Neural progenitor cell (in vitro differentiated cells): ENCODE results near the gene TRANK1. TPM values are rescaled to one million over a fixed set of nuclear protein-coding genes. Genes with fewer than 3 reads are reported as not detected.
A peak's percentile ranks its signal among the peaks of the same experiment; 100 is the strongest.

Experiments used
- DNase-seq: peaks from one replicate; pipeline ENCODE4 v3.0.0-alpha.2; 2016; ENCODE audit warnings: low spot score
- H2AFZ ChIP-seq: fragments of 200-600 bp; sonication (generic); replicated peaks from 2 replicates; pipeline ENCODE4 v1.6.1; 2016; ENCODE audit warnings: antibody characterized with exemption
- H3F3A ChIP-seq: fragments of 200-600 bp; sonication (generic); 2 replicates; pipeline ENCODE4 v1.6.1; 2016; ENCODE audit warnings: antibody characterized with exemption, low read depth
- H3K27ac ChIP-seq: fragments of 200-600 bp; sonication (generic); 2 replicates; pipeline ENCODE4 v1.5.1; 2016; ENCODE audit warnings: mild to moderate bottlenecking
- H3K27me3 ChIP-seq: fragments of 200-600 bp; sonication (generic); 2 replicates; pipeline ENCODE4 v1.6.1; 2016; ENCODE audit warnings: mild to moderate bottlenecking, moderate library complexity
- H3K36me3 ChIP-seq: fragments of 200-600 bp; sonication (generic); 2 replicates; pipeline ENCODE4 v1.5.1; 2016
- H3K4me1 ChIP-seq: fragments of 200-600 bp; sonication (generic); 2 replicates; pipeline ENCODE4 v1.6.1; 2016; ENCODE audit warnings: mixed run types
- H3K4me2 ChIP-seq: fragments of 200-600 bp; sonication (generic); 2 replicates; pipeline ENCODE4 v1.6.1; 2016
- H3K4me3 ChIP-seq: fragments of 200-600 bp; sonication (generic); 2 replicates; pipeline ENCODE4 v1.5.1; 2016
- H3K79me2 ChIP-seq: fragments of 200-600 bp; sonication (generic); 2 replicates; pipeline ENCODE4 v1.6.1; 2016; ENCODE audit warnings: low read depth
- H3K9ac ChIP-seq: fragments of 200-600 bp; sonication (generic); 2 replicates; pipeline ENCODE4 v1.6.1; 2016
- H3K9me3 ChIP-seq: fragments of 200-600 bp; sonication (generic); 2 replicates; pipeline ENCODE4 v1.5.1; 2016; ENCODE audit warnings: low read depth
- H4K20me1 ChIP-seq: fragments of 200-600 bp; sonication (generic); 2 replicates; pipeline ENCODE4 v1.6.1; 2016; ENCODE audit warnings: low read depth
- H3K27ac Mint-ChIP-seq: 3 replicates; pipeline ENCODE4 v1.8.0; 2021; ENCODE audit warnings: mixed read lengths
- H3K27me3 Mint-ChIP-seq: 2 replicates; pipeline ENCODE4 v1.8.0; 2022; ENCODE audit warnings: low read depth, mild to moderate bottlenecking, inconsistent platforms, moderate library complexity, mixed read lengths; ENCODE audit not compliant: insufficient read depth
- H3K36me3 Mint-ChIP-seq: 3 replicates; pipeline ENCODE4 v1.8.0; 2021; ENCODE audit warnings: mixed read lengths
- H3K4me1 Mint-ChIP-seq: 3 replicates; pipeline ENCODE4 v1.8.0; 2021; ENCODE audit warnings: mixed read lengths
- H3K4me3 Mint-ChIP-seq: 3 replicates; pipeline ENCODE4 v1.8.0; 2021; ENCODE audit warnings: mild to moderate bottlenecking, moderate library complexity, mixed read lengths
- H3K9me3 Mint-ChIP-seq: 3 replicates; pipeline ENCODE4 v1.8.0; 2020; ENCODE audit warnings: mixed read lengths
- CTCF ChIP-seq: fragments of 200-600 bp; sonication (generic); IDR thresholded peaks from 2 replicates; pipeline ENCODE4 v1.5.1; 2017; ENCODE audit warnings: antibody characterized with exemption, mild to moderate bottlenecking
- EZH2 ChIP-seq: fragments of 200-600 bp; sonication (generic); IDR thresholded peaks from 2 replicates; pipeline ENCODE4 v1.6.1; 2017; ENCODE audit warnings: antibody characterized with exemption, mild to moderate bottlenecking, moderate library complexity
- EZH2phosphoT487 ChIP-seq: fragments of 200-600 bp; sonication (generic); IDR thresholded peaks from 2 replicates; pipeline ENCODE4 v1.6.1; 2017; ENCODE audit warnings: antibody characterized with exemption
- total RNA-seq: library from RNA; depleted of rRNA; stranded (reverse); fragments of >200 nt; gene quantifications from 2 replicates; pipeline ENCODE4 v1.2.3, GENCODE V29; 2015; ENCODE audit warnings: low replicate concordance

TRANK1 gene
- total RNA-seq, 1 donor from 2014 or later = 10.5 TPM

- H3K4me3 Mint-ChIP-seq = peak overlapping the region; percentile 24
- no peaks in the 10 kb centered on the region for H3K9me3 Mint-ChIP-seq
- Histone ChIP-seq H3K9ac (no peak overlapping the region), H3K4me2 (peak overlapping the region; percentile 87), H3K27me3 (no peaks in the 10 kb centered on the region), H3K27ac (no peak overlapping the region), H3F3A (peaks cover 13% of the 10 kb centered on the region), H2AFZ (no peak overlapping the region), H3K36me3 (peaks cover 9% of the 10 kb centered on the region), H3K4me1 (peaks cover 30% of the 10 kb centered on the region), H3K9me3 (no peaks in the 10 kb centered on the region), H4K20me1 (peaks cover 41% of the 10 kb centered on the region), H3K4me3 (peak overlapping the region; percentile 66), H3K79me2 (peaks cover 56% of the 10 kb centered on the region)
- H3K4me1 Mint-ChIP-seq = peaks cover 36% of the 10 kb centered on the region
- peaks cover 22% of the 10 kb centered on the region for H3K36me3 Mint-ChIP-seq
- no peak overlapping the region for H3K27ac Mint-ChIP-seq
- peaks cover 2% of the 10 kb centered on the region for H3K27me3 Mint-ChIP-seq
- TF ChIP-seq CTCF (no peak), EZH2phosphoT487 (no peak), EZH2 (no peak)
- DNase-seq = no peak
These were observed 44.2 kb upstream of the TRANK1 start for GRCh38 chr3:36989005-36989404.

- Histone ChIP-seq H3K27me3 (no peaks in the 10 kb centered on the region), H3K4me2 (peak overlapping the region; percentile 87), H3K4me3 (no peak overlapping the region), H2AFZ (no peak overlapping the region), H3K9ac (no peak overlapping the region), H3K4me1 (peaks cover 30% of the 10 kb centered on the region), H3K9me3 (no peaks in the 10 kb centered on the region), H4K20me1 (peaks cover 41% of the 10 kb centered on the region), H3K79me2 (peaks cover 53% of the 10 kb centered on the region), H3K36me3 (peaks cover 9% of the 10 kb centered on the region), H3K27ac (no peak overlapping the region), H3F3A (peaks cover 13% of the 10 kb centered on the region)
- no peaks in the 10 kb centered on the region for H3K9me3 Mint-ChIP-seq
- TF ChIP-seq EZH2 (no peak), CTCF (no peak), EZH2phosphoT487 (no peak)
- H3K27ac Mint-ChIP-seq = no peak overlapping the region
- peaks cover 36% of the 10 kb centered on the region for H3K4me1 Mint-ChIP-seq
- peaks cover 26% of the 10 kb centered on the region for H3K36me3 Mint-ChIP-seq
- no peak overlapping the region for H3K4me3 Mint-ChIP-seq
- DNase-seq = no peak
- peaks cover 4% of the 10 kb centered on the region for H3K27me3 Mint-ChIP-seq
These were observed 43.5 kb upstream of the TRANK1 start for GRCh38 chr3:36988356-36988755.

- Mint-ChIP-seq H3K9me3 (peaks cover 30% of the 10 kb centered on the region), H3K27ac (no peak overlapping the region), H3K4me1 (no peaks in the 10 kb centered on the region), H3K4me3 (no peak overlapping the region), H3K36me3 (peaks cover 46% of the 10 kb centered on the region), H3K27me3 (peaks cover 6% of the 10 kb centered on the region)
- DNase-seq = no peak
- Histone ChIP-seq H4K20me1 (no peaks in the 10 kb centered on the region), H3K36me3 (peaks cover 5% of the 10 kb centered on the region), H3K9me3 (no peaks in the 10 kb centered on the region), H3K4me2 (no peak overlapping the region), H3K27me3 (no peaks in the 10 kb centered on the region), H3K4me1 (no peaks in the 10 kb centered on the region), H3K27ac (no peak overlapping the region), H3F3A (no peaks in the 10 kb centered on the region), H3K4me3 (no peak overlapping the region), H3K9ac (no peak overlapping the region), H2AFZ (no peak overlapping the region), H3K79me2 (no peaks in the 10 kb centered on the region)
- TF ChIP-seq EZH2 (no peak), CTCF (no peak), EZH2phosphoT487 (no peak)
These were observed 36.2 kb upstream of the TRANK1 start for GRCh38 chr3:36981006-36981405.
